ENCODE data around the gene TSPAN11.

Gene TSPAN11

DNA sequence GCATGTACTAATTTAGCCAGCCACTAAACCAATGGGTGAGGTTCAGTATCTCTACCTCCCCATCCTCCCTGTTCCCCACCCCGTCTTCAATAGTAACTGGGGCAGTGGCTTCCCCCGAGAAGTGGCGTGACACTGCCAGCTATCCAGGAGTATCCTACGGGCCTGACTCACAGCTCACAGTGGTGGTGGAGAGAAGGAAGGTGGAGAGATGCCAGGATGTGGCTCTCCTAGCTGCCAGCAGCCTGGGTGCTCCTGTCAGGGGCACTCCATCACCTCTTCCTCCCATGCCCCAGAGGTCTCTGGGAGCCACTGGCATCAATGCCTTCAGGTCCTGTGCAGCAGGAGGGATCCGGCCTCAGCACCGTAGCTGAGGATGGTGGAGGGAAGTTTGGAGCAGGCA is 49.0 kb downstream of the TSPAN11 start:
- H3K27ac ChIP-seq = no peak overlapping the region
- TF ChIP-seq, protein P1, sequence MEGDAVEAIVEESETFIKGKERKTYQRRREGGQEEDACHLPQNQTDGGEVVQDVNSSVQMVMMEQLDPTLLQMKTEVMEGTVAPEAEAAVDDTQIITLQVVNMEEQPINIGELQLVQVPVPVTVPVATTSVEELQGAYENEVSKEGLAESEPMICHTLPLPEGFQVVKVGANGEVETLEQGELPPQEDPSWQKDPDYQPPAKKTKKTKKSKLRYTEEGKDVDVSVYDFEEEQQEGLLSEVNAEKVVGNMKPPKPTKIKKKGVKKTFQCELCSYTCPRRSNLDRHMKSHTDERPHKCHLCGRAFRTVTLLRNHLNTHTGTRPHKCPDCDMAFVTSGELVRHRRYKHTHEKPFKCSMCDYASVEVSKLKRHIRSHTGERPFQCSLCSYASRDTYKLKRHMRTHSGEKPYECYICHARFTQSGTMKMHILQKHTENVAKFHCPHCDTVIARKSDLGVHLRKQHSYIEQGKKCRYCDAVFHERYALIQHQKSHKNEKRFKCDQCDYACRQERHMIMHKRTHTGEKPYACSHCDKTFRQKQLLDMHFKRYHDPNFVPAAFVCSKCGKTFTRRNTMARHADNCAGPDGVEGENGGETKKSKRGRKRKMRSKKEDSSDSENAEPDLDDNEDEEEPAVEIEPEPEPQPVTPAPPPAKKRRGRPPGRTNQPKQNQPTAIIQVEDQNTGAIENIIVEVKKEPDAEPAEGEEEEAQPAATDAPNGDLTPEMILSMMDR (IDR thresholded peaks at IDR 0.05) = no peak
- DNase-seq = no peak
- no peaks in the 10 kb centered on the region for H3K36me3 ChIP-seq
- H3K9me3 ChIP-seq = no peaks in the 10 kb centered on the region
- H3K4me1 ChIP-seq = peaks cover 0 to 6% (median 0%) of the 10 kb centered on the region in 4 donors
- H3K27me3 ChIP-seq = peaks cover 0 to 17% of the 10 kb centered on the region in 2 donors
- H3K4me3 ChIP-seq = no peak overlapping the region
- intact Hi-C loops (cut with DNase I; ENCODE audit: low total_unique reads) = no loop called here

DNA sequence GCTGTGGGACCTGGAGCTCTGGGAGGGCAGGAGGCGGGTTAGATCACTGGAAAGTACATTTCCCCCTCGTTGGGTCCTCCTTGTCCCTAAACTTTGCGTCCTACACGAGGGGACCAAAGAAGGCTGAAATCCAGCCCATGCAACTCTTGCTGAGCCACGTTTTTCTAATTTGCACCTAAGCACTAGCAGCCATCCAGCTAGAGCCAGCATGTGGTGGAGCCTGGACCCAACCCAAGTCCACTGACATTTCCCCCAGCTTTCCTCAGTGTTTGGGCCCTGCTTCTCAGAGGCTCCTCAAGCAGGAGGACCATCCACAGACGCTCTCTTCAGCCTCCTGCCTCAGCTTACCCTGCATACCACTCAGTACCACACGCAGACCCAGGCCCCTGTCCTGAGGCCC is 49.7 kb downstream of the TSPAN11 start:
- no peaks in the 10 kb centered on the region for H3K36me3 ChIP-seq
- H3K27me3 ChIP-seq = peaks cover 0 to 17% of the 10 kb centered on the region in 2 donors
- no peak overlapping the region for H3K4me3 ChIP-seq
- no peaks in the 10 kb centered on the region for H3K4me1 ChIP-seq
- H3K27ac ChIP-seq = no peak overlapping the region
- H3K9me3 ChIP-seq = no peaks in the 10 kb centered on the region
- intact Hi-C loops (cut with DNase I; ENCODE audit: low total_unique reads) = no loop called here
- DNase-seq = no peak
- TF ChIP-seq, protein P1 (IDR thresholded peaks at IDR 0.05) = no peak

DNA sequence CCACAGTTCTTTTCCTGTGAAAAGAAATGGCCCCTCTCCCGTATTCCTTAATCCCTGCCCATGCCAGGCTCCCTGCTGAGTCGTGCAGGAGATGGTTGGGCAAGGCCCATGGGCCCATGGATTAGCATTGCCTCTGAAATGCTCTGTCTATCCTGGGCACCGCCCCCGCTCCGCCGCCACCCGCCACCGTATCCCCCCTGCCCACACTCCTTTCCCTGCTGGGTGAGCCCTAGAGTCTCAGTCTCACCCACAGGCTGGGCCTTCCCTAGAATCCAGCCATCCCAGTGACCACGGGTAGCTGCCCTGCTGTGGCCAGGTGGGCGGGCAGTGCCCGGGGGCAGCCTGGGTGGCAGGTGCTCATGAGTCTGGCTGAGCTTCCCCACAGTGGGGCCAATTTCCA is 50.6 kb downstream of the TSPAN11 start:
- Histone ChIP-seq H3K9me3 (no peaks in the 10 kb centered on the region), H3K27me3 (peaks cover 0 to 17% of the 10 kb centered on the region in 2 donors), H3K4me3 (no peak overlapping the region), H3K27ac (no peak overlapping the region), H3K36me3 (no peaks in the 10 kb centered on the region), H3K4me1 (no peaks in the 10 kb centered on the region)
- DNase-seq = no peak
- TF ChIP-seq, protein P1 (IDR thresholded peaks at IDR 0.05) = no peak
- intact Hi-C loops (cut with DNase I; ENCODE audit: low total_unique reads) = no loop called here

DNA sequence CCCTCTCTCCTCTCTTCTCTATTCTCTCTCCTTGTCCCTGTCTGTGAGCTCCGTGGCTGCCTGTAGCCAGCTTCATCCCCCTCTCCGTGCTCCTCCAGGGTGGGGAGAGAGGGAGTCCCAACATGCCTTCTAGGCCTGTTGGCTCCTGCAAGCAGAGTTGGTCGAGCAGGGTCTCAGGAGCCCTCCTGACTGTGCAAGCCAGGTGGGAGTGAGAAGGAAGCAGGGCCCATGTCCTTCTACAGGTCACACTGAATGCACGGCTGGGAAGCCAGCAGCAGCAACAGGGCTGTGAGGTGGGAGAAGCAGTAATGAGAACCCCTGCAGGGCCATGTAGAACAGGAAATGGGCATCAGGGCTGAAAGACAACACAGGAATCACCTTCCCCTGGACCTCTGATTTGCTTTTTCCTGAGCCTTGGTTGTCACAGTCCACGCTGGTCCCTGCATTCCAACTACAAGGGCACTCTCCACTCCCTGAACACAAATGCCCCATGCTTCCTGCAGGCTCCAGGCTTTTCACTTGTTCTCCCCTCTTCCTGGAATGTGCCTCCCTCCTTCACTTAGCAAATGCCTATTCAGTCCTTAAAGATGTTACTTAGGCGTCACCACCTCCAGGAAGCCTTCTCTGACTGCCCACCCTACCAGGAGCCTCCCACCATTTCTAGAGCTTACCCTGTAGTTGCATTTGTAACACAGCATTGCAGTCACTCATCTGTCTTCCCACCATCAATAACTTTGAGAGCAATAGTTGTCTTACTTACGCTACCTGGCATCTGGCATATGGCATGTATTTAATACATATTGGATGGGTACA is 51.2 kb downstream of the TSPAN11 start:
- TF ChIP-seq, protein P1 (IDR thresholded peaks at IDR 0.05) = no peak
- intact Hi-C loops (cut with DNase I; ENCODE audit: low total_unique reads) = no loop called here
- Histone ChIP-seq H3K9me3 (no peaks in the 10 kb centered on the region), H3K4me1 (no peaks in the 10 kb centered on the region), H3K27me3 (peaks cover 0 to 14% of the 10 kb centered on the region in 2 donors), H3K36me3 (no peaks in the 10 kb centered on the region), H3K27ac (no peak overlapping the region), H3K4me3 (no peak overlapping the region)
- DNase-seq = no peak

DNA sequence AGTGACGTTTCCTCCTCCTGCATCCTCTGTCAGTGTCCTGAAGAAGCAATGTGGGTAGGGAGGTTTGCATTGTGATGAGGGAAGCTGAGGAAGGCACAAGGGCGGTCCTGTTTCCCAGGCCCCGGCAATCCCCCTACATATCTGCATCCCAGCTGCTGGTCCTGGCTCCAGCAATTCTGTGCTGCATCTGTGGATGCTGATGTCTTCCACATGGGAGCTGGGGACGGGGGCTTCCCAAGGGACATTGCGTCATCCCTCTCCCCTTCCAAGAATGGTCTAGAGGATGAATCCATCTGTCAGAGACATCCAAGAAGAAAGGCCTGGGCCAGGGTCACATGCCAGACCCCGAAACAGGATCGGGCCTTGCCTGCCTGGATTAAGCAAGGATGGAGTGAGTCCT is 52.1 kb downstream of the TSPAN11 start:
- Histone ChIP-seq H3K27me3 (peaks cover 0 to 12% of the 10 kb centered on the region in 2 donors), H3K9me3 (no peaks in the 10 kb centered on the region), H3K36me3 (no peaks in the 10 kb centered on the region), H3K27ac (no peak overlapping the region), H3K4me1 (no peaks in the 10 kb centered on the region), H3K4me3 (no peak overlapping the region)
- TF ChIP-seq, protein P1 (IDR thresholded peaks at IDR 0.05) = no peak
- no peak for DNase-seq
- intact Hi-C loops (cut with DNase I; ENCODE audit: low total_unique reads) = no loop called here
